Adrenal gland (tissue), 12 donors: Measurements from ENCODE around the gene LRIT3. TPM values are rescaled to one million over a fixed set of nuclear protein-coding genes. Genes with fewer than 3 reads are reported as not detected.
"Not testable (repeated sequence)": the region's sequence is repeated elsewhere in the genome, so short reads cannot be mapped to it uniquely, and the experiment has no call there.

Source experiments
- DNase-seq, 7 donors: peaks; one replicate each; pipeline ENCODE4 v3.0.0-alpha.2; 2019 to 2020
- H3K27ac ChIP-seq, 5 donors: fragments of 200-600 bp; sonication (generic) in 4 of 5; 1 replicate in 3 of 5; 2 replicates in 2 of 5; pipeline versions ENCODE4 v1.5.1 to v1.8.0; 2016 to 2020; ENCODE audit warnings: mild to moderate bottlenecking in 1 of 5
- H3K27me3 ChIP-seq: fragments of 200-600 bp; 2 replicates; pipeline ENCODE4 v1.8.0; 2021
- H3K36me3 ChIP-seq, 2 donors: fragments of 200-600 bp; replicated peaks in 1 of 2; 1 replicate in 1 of 2; 2 replicates in 1 of 2; pipeline versions ENCODE4 v1.5.1 to v1.8.0; 2018 to 2022
- H3K4me1 ChIP-seq, 2 donors: fragments of 200-600 bp; replicated peaks in 1 of 2; 1 replicate in 1 of 2; 2 replicates in 1 of 2; pipeline versions ENCODE4 v1.5.1 to v1.8.0; 2018 to 2021
- H3K4me3 ChIP-seq, 4 donors: fragments of 200-600 bp; sonication (generic) in 3 of 4; one replicate each; pipeline ENCODE4 v1.5.1; 2016 to 2018
- H3K9me3 ChIP-seq, 3 donors: fragments of 200-600 bp; sonication (generic) in 1 of 3; replicated peaks in 1 of 3; 1 replicate in 2 of 3; 2 replicates in 1 of 3; pipeline versions ENCODE4 v1.5.1 to v1.8.0; 2016 to 2021
- POLR2A ChIP-seq, 2 donors: fragments of 450-650 bp; IDR thresholded peaks; one replicate each; pipeline ENCODE4 v1.6.1; 2017; ENCODE audit warnings: antibody characterized with exemption in 2 of 2, mild to moderate bottlenecking in 2 of 2, moderate library complexity in 1 of 2
- WGBS, 4 donors: extraction: QIAGEN DNeasy Blood & Tissue Kit in 2 of 4; methylation state at CpG; one replicate each; pipeline versions ENCODE4 v1.1.5 to v1.1.7; 2013 to 2017; 5-methylcytosine and 5-hydroxymethylcytosine counted together
- intact Hi-C, 2 donors: fragments of 100-400 bp; cut with DNase I; formaldehyde crosslinking; loops; one replicate each; pipeline versions ENCODE4 v1.14.1 to v1.15.0; 2022 to 2023
- polyA plus RNA-seq, 3 donors: library from polyadenylated mRNA; stranded (reverse); fragments of 200-250 nt in 2 of 3; fragments of 350-450 nt in 1 of 3; fragmentation: Illumina TruSeq in 1 of 3; extraction: RNeasy Lipid Tissue Mini Kit (QIAGEN cat#74804) in 1 of 3; gene quantifications; one replicate each; pipeline ENCODE4 v1.2.3, GENCODE V29; 2013 to 2014
- total RNA-seq, 9 donors: library from RNA; depleted of rRNA in 4 of 9; stranded (reverse); fragments of >200 nt in 4 of 9; fragments of 120-200 nt in 1 of 9; fragmentation: NEBNext Ultra II Directional in 1 of 9; extraction: Animal tissue kit (Norgen Biotek cat#: 25700) in 1 of 9; gene quantifications; one replicate each; pipeline versions ENCODE4 v1.1.0 to v1.2.4, GENCODE V29; 2013 to 2023
- TF ChIP-seq, protein P1 (sequence below), 6 experiments: fragments of 450-650 bp in 4 of 6; fragments of 200-600 bp in 2 of 6; sonication (generic) in 1 of 6; IDR thresholded peaks; 1 replicate in 5 of 6; 2 replicates in 1 of 6; pipeline versions ENCODE4 v1.5.1 to v1.8.0; 2016 to 2021; ENCODE audit warnings: antibody characterized with exemption in 6 of 6, mild to moderate bottlenecking in 2 of 6, moderate library complexity in 1 of 6
- donor health status: healthy with polysubstance abuse.
- donor health status: Bipolar disorder and iron deficiency.
- donor health status: DM: yes; HTN: yes; CAD: no.
- donor health status: DM: no; HTN: no; CAD: no.
- donor health status: DM: no; HTN: no; CAD: no.
- donor health status: DM: yes; HTN: yes; CAD: no.

Gene LRIT3
- total and polyA plus RNA-seq, 12 donors, result 0.07 to 0.85 (median 0.18) TPM; not detected in 2

DNA sequence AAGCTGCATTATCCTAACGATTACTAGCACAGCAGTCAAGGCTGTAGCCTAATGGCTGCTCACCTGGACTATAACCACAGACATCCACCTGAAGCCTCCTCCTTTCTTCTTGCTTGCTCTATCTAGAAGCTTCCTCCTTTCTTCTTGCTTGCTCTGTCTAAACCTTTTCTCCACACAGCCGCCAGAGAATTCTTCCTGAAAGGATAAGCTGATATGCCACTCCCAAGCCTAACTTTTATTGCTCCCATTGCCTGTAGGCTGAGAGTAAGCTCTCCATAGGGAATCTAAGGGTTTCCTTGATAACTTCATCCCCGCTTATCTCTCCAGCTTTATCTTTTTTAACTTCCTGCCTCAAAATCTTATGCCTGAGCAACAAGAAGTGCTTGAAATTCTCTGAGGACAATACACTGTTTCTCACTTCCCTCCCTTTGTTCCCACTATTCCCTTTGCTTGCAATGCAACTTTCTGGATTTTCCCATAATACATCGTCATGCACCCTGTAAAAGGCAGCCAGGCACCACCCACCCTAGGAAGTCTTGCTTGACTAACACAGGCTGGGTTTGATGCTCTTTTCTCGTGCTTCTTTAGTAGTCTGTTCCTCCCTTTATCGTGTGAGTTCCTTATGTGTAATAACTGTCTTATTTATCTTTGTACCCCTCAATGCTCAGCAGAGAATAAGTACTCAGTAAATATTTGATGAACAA, 1.4 kb upstream of the LRIT3 start:
- 56 to 71% (median 66%) methylated on average over 6 of the region's 6 CpGs for WGBS, 4 donors
- H3K9me3 ChIP-seq, result no peaks in the 10 kb centered on the region
- H3K27ac ChIP-seq, result no peak overlapping the region
- H3K4me3 ChIP-seq, result no peak overlapping the region
- no peaks in the 10 kb centered on the region for H3K36me3 ChIP-seq
- no peak for TF ChIP-seq POLR2A (IDR thresholded peaks at IDR 0.05)
- TF ChIP-seq, protein P1, sequence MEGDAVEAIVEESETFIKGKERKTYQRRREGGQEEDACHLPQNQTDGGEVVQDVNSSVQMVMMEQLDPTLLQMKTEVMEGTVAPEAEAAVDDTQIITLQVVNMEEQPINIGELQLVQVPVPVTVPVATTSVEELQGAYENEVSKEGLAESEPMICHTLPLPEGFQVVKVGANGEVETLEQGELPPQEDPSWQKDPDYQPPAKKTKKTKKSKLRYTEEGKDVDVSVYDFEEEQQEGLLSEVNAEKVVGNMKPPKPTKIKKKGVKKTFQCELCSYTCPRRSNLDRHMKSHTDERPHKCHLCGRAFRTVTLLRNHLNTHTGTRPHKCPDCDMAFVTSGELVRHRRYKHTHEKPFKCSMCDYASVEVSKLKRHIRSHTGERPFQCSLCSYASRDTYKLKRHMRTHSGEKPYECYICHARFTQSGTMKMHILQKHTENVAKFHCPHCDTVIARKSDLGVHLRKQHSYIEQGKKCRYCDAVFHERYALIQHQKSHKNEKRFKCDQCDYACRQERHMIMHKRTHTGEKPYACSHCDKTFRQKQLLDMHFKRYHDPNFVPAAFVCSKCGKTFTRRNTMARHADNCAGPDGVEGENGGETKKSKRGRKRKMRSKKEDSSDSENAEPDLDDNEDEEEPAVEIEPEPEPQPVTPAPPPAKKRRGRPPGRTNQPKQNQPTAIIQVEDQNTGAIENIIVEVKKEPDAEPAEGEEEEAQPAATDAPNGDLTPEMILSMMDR (IDR thresholded peaks at IDR 0.05), result no peak
- no peak for DNase-seq
- no peaks in the 10 kb centered on the region for H3K4me1 ChIP-seq
- H3K27me3 ChIP-seq, result no peaks in the 10 kb centered on the region
- intact Hi-C loops, result no loop called here

DNA sequence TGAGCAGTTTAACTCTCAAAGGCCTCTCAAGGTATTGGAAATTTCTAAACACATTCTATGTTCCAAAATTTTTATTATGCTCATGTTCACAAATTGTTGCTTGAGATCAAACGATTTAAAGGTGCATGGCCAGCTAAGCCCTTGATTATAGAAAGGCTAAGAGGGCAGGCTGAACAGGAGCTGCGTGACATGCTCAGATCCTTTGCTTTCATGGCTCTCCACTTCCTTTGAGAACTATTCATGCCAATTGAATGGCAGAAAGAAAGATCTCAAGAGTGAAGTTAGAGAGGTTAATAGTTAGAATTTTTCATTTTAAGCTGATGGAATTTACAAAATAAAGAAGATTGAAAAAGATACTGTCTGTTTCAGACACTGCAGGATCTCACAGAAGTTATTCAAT, 594 bp downstream of the LRIT3 start:
- WGBS, 4 donors, result 69 to 80% (median 78%) methylated on average over 2 of the region's 2 CpGs
- Histone ChIP-seq H3K27ac (no peak overlapping the region), H3K4me3 (no peak overlapping the region), H3K4me1 (no peaks in the 10 kb centered on the region), H3K27me3 (no peaks in the 10 kb centered on the region), H3K36me3 (no peaks in the 10 kb centered on the region), H3K9me3 (no peaks in the 10 kb centered on the region)
- intact Hi-C loops, result no loop called here
- TF ChIP-seq, protein P1 (IDR thresholded peaks at IDR 0.05), result no peak
- no peak for TF ChIP-seq POLR2A (IDR thresholded peaks at IDR 0.05)
- DNase-seq, result no peak

DNA sequence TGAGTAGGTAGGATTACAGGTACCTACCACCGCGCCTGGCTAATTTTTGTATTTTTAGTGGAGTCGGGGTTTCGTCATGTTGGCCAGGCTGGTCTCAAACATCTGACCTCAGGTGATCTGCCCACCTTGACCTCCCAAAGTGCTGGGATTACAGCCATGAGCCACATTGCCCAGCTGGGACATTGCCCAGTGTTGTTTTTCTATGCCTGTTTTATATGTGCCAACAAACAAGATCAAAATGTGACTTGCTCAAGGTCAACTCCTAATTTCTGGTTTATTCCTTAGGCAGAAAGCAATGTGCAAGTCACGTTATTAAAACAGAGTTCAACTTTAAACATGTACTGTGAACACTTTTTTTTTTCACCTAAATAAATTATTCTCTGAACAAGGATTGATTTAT, 2.7 kb downstream of the LRIT3 start:
- H3K27ac ChIP-seq, result no peak overlapping the region
- TF ChIP-seq, protein P1 (IDR thresholded peaks at IDR 0.05), result no peak
- no peak for TF ChIP-seq POLR2A (IDR thresholded peaks at IDR 0.05)
- intact Hi-C loops, result no loop called here
- H3K4me1 ChIP-seq, result no peaks in the 10 kb centered on the region
- peak in 1 of 7 donors; percentile 7 for DNase-seq
- H3K36me3 ChIP-seq, result no peaks in the 10 kb centered on the region
- 49 to 64% (median 56%) methylated on average over 5 of the region's 5 CpGs for WGBS, 4 donors
- no peaks in the 10 kb centered on the region for H3K9me3 ChIP-seq
- H3K27me3 ChIP-seq, result no peaks in the 10 kb centered on the region
- no peak overlapping the region for H3K4me3 ChIP-seq

DNA sequence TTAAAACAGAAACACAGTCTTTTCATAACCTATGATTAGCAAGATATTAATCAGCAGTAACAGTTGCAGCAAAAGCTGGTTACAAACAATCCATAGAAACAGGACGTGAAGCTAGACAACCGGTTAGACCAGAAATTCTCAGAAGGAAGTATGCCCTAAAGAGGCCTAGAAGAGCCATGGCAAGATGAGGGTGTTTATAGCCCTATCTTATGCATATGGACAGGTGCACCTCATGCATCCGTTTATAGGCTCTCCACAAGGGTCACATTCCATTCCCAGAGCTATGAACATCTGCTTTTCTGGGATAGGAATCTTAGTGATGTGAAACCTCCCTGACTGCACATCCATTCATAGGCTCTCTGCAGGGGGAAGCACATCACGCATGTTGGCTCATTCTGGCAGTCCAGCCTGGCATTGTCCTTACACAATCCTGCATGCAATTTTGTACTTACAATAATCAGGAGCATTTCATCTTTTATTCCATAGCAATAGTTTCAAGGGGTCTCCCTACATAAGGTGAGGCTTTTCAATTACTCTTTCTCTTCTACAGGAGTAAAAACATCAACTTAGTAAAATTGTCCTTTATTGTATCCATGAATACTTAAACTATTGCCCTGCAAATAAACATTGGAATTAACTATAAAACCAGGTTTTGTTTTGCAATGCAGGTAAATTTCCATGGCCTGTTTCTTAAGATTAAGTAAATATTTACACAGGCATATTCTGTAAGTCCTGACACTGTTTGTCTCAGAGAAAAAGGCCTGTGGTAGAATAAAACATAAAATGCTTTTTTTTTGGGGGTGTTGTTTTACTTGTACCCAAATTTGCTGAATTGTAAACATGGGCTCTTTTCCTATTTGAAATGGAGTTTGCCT, 11.8 kb downstream of the LRIT3 start:
- DNase-seq, H3K4me1 ChIP-seq, H3K27ac ChIP-seq, H3K4me3 ChIP-seq, H3K27me3 ChIP-seq, H3K9me3 ChIP-seq, intact Hi-C loops, H3K36me3 ChIP-seq: not testable (repeated sequence)
- WGBS, 4 donors, result 88 to 97% (median 91%) methylated on average over 4 of the region's 4 CpGs
